Loucy (cell line): ENCODE measurements around the gene ASF1B.
A peak's percentile ranks its signal among the peaks of the same experiment; 100 is the strongest.

Source experiments
- H2AFZ ChIP-seq: fragments of 200-600 bp; sonication (generic); 2 replicates; pipeline ENCODE4 v1.6.0; 2016; ENCODE audit warnings: antibody characterized with exemption, mild to moderate bottlenecking, low read length, moderate library complexity
- H3F3A ChIP-seq: fragments of 200-600 bp; 2 replicates; pipeline ENCODE4 v1.6.0; 2016; ENCODE audit warnings: antibody characterized with exemption, low read depth, mild to moderate bottlenecking
- H3K27me3 ChIP-seq: fragments of 200-600 bp; sonication (generic); 2 replicates; pipeline ENCODE4 v1.6.1; 2014; ENCODE audit warnings: low read length, mild to moderate bottlenecking; ENCODE audit not compliant: insufficient read depth, poor library complexity, severe bottlenecking
- H3K36me3 ChIP-seq: fragments of 200-600 bp; sonication (generic); 2 replicates; pipeline ENCODE4 v1.6.1; 2016; ENCODE audit warnings: low read length; ENCODE audit not compliant: insufficient read depth
- H3K4me1 ChIP-seq: fragments of 200-600 bp; sonication (generic); 2 replicates; pipeline ENCODE4 v1.5.1; 2014; ENCODE audit warnings: low read length, mild to moderate bottlenecking; ENCODE audit not compliant: insufficient read depth, poor library complexity, severe bottlenecking
- H3K4me2 ChIP-seq: fragments of 200-600 bp; sonication (generic); 2 replicates; pipeline ENCODE4 v1.6.0; 2014; ENCODE audit warnings: antibody characterized with exemption, low read length, low read depth, mild to moderate bottlenecking; ENCODE audit not compliant: poor library complexity, severe bottlenecking
- H3K4me3 ChIP-seq: fragments of 200-600 bp; sonication (generic); 2 replicates; pipeline ENCODE4 v1.5.1; 2014; ENCODE audit warnings: low read length, mild to moderate bottlenecking, mixed read lengths; ENCODE audit not compliant: poor library complexity, severe bottlenecking
- H3K79me2 ChIP-seq: fragments of 200-600 bp; sonication (generic); 2 replicates; pipeline ENCODE4 v1.6.1; 2014; ENCODE audit warnings: low read length; ENCODE audit not compliant: insufficient read depth
- H3K9ac ChIP-seq: fragments of 200-600 bp; sonication (generic); 2 replicates; pipeline ENCODE4 v1.6.0; 2014; ENCODE audit warnings: mild to moderate bottlenecking, low read depth, low read length, moderate library complexity; ENCODE audit not compliant: poor library complexity, severe bottlenecking
- H3K9me2 ChIP-seq: fragments of 200-600 bp; sonication (generic); replicated peaks from 2 replicates; pipeline ENCODE4 v1.6.1; 2016; ENCODE audit warnings: low read depth, low read length, mixed read lengths
- H3K9me3 ChIP-seq: fragments of 200-600 bp; sonication (generic); 2 replicates; pipeline ENCODE4 v1.6.1; 2014; ENCODE audit warnings: mild to moderate bottlenecking, antibody characterized with exemption, low read length, low read depth; ENCODE audit not compliant: insufficient read depth
- H4K20me1 ChIP-seq: fragments of 200-600 bp; sonication (generic); 2 replicates; pipeline ENCODE4 v1.6.0; 2014; ENCODE audit warnings: antibody characterized with exemption, low read length, mild to moderate bottlenecking; ENCODE audit not compliant: insufficient read depth, poor library complexity, severe bottlenecking
- CTCF ChIP-seq: fragments of 200-600 bp; sonication (generic); conservative IDR thresholded peaks from 2 replicates; pipeline ENCODE4 v1.5.1; 2014; ENCODE audit warnings: mild to moderate bottlenecking, antibody characterized with exemption, low read length
- EZH2phosphoT487 ChIP-seq: fragments of 200-600 bp; IDR thresholded peaks from 2 replicates; pipeline ENCODE4 v1.6.1; 2018; ENCODE audit warnings: antibody characterized with exemption, mild to moderate bottlenecking, moderate library complexity, borderline replicate concordance

ASF1B gene

GRCh38 chr19:14149509-14149994 lies 13.2 kb upstream of the ASF1B start:
- TF ChIP-seq EZH2phosphoT487 (no peak), CTCF (no peak)
- Histone ChIP-seq H3K9me2 (no peaks in the 10 kb centered on the region), H3K9ac (no peak overlapping the region), H3K9me3 (no peaks in the 10 kb centered on the region), H3K36me3 (peaks cover 12% of the 10 kb centered on the region; the same call in 1 of the 2 replicates), H3K4me3 (no peak overlapping the region), H3K27me3 (no peaks in the 10 kb centered on the region), H3K79me2 (no peaks in the 10 kb centered on the region), H3F3A (no peaks in the 10 kb centered on the region), H3K4me1 (no peaks in the 10 kb centered on the region), H4K20me1 (no peaks in the 10 kb centered on the region), H3K4me2 (no peak overlapping the region), H2AFZ (no peak overlapping the region)

DNA sequence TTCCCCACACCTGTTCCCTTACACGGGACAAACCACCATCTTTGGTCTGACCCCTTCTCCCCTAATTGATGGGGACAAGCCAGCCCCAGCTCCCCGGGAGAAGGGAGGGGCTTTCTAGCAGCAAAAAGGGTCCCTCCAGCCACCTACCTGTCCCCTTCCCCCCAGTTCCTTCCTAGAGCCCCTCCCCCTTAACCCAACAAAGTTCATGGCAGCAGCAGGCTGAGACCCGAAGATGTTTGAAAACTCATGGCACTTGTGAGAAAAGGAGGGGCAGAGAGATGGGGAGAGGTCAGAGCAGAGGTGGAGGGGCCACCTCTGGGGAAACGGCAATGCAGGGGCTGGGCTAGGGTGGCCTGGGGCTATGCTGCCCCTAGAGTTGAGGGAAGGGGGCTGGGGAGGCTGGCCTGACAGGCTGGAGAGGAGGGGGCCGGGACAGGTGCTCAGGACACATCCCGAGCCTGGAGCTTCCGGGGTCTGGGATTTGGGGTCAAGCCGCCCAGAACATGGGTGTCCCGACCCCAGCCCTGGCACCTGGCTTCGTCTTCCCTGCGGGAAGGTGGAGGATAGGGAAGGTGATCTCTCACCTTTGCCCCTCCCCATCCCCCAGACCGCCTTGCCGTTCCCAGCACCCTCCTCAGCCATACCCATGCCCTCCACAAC lies 12.5 kb upstream of the ASF1B start:
- Histone ChIP-seq H3K36me3 (peaks cover 12% of the 10 kb centered on the region; the same call in 1 of the 2 replicates), H3K9ac (no peak overlapping the region), H3F3A (no peaks in the 10 kb centered on the region), H3K4me2 (no peak overlapping the region), H3K4me1 (no peaks in the 10 kb centered on the region), H3K27me3 (no peaks in the 10 kb centered on the region), H3K9me2 (no peaks in the 10 kb centered on the region), H4K20me1 (no peaks in the 10 kb centered on the region), H3K79me2 (no peaks in the 10 kb centered on the region), H3K4me3 (no peak overlapping the region), H3K9me3 (no peaks in the 10 kb centered on the region), H2AFZ (no peak overlapping the region)
- TF ChIP-seq CTCF (no peak), EZH2phosphoT487 (no peak)

DNA sequence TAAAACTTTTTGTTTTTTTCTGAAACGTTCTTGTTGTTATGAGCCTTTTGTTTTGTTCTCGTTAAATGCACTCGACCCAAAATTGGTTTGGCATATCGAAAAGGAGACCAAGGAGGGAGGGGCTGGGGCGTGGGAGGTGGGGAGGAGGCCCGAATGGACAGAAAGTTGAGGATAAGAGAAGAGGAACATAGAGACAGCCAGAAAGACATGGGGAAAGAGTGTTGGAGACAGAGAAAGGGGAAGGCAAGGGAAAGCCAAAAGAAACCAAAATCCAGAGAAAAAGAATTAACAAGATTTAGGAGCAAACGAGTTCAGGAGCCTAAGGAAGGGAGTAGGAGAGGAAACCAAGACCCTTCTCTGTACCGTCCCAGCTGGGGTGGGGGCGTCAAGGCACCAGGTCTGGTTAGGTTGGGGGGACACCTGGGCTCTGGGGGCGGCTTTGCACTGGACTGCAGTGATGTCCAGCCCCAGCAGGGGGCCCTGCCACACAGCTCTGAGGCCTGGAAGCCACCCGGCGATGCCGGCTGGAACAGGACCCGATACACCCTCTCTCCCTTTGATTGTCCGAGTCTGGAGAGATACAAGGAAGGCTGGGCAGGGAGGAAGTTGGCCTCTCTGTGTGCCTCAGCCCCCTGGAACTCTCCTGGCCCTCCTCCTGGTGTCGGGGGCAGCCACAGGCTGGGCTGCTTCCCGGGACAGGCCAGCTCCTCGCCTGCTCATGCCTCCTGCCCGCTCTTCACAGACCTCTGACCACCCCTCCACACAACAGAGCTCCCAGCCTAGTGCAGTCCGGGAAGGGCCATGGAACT lies 11.6 kb upstream of the ASF1B start:
- TF ChIP-seq CTCF (peak; percentile 69), EZH2phosphoT487 (no peak)
- H3K27me3 ChIP-seq, result no peaks in the 10 kb centered on the region
- H3K4me2 ChIP-seq, result no peak overlapping the region
- no peaks in the 10 kb centered on the region for H3F3A ChIP-seq
- no peaks in the 10 kb centered on the region for H3K79me2 ChIP-seq
- H4K20me1 ChIP-seq, result no peaks in the 10 kb centered on the region
- no peaks in the 10 kb centered on the region for H3K9me2 ChIP-seq
- no peak overlapping the region for H2AFZ ChIP-seq
- peaks cover 12% of the 10 kb centered on the region; the same call in 1 of the 2 replicates for H3K36me3 ChIP-seq
- H3K9ac ChIP-seq, result no peak overlapping the region
- H3K9me3 ChIP-seq, result no peaks in the 10 kb centered on the region
- no peak overlapping the region for H3K4me3 ChIP-seq
- H3K4me1 ChIP-seq, result no peaks in the 10 kb centered on the region
